Activated CD4-positive, alpha-beta T cell treated with anti-CD3 and anti-CD28 coated beads, Interleukin-2, amount 10 ng/mL, durations not matched to agents 7 days and 5 days (primary cell): Measurements from ENCODE around the gene TMEM232. TPM values are rescaled to one million over a fixed set of nuclear protein-coding genes. Genes with fewer than 3 reads are reported as not detected.
"Not testable (repeated sequence)": the region's sequence is repeated elsewhere in the genome, so short reads cannot be mapped to it uniquely, and the experiment has no call there.

Experiments used
- CTCF ChIA-PET: fragments of 350-600 bp; sonication (Branson Sonifier 250); formaldehyde crosslinking; loops from one replicate; lab custom pipeline; 2021; ENCODE audit warnings: antibody characterized with exemption; lab: Charles Lee
- POLR2A ChIA-PET: fragments of 350-600 bp; sonication (Branson Sonifier 250); formaldehyde crosslinking; loops from one replicate; lab custom pipeline; 2021; ENCODE audit warnings: antibody characterized with exemption; lab: Charles Lee
- DNase-seq: peaks from one replicate; pipeline ENCODE4 v3.0.0-alpha.2; 2020
- H3K27ac Mint-ChIP-seq: one replicate; pipeline ENCODE4 v1.8.0; 2021; ENCODE audit warnings: mild to moderate bottlenecking, moderate library complexity, mixed read lengths
- H3K27me3 Mint-ChIP-seq: one replicate; pipeline ENCODE4 v1.8.0; 2021; ENCODE audit warnings: mixed read lengths
- H3K36me3 Mint-ChIP-seq: one replicate; pipeline ENCODE4 v1.8.0; 2021; ENCODE audit warnings: low read depth, mixed read lengths
- H3K4me1 Mint-ChIP-seq: one replicate; pipeline ENCODE4 v1.8.0; 2021; ENCODE audit warnings: mixed read lengths
- H3K4me3 Mint-ChIP-seq: one replicate; pipeline ENCODE4 v1.8.0; 2021; ENCODE audit warnings: mild to moderate bottlenecking, moderate library complexity, mixed read lengths
- H3K9me3 Mint-ChIP-seq: one replicate; pipeline ENCODE4 v1.8.0; 2021; ENCODE audit warnings: mixed read lengths
- total RNA-seq, 2 experiments: library from RNA; stranded (reverse); gene quantifications; one replicate each; pipeline ENCODE4 v1.2.3, GENCODE V29; 2021

TMEM232 gene
- total RNA-seq, 2 experiments from 2014 or later, result 0.60 to 0.64 TPM

DNA sequence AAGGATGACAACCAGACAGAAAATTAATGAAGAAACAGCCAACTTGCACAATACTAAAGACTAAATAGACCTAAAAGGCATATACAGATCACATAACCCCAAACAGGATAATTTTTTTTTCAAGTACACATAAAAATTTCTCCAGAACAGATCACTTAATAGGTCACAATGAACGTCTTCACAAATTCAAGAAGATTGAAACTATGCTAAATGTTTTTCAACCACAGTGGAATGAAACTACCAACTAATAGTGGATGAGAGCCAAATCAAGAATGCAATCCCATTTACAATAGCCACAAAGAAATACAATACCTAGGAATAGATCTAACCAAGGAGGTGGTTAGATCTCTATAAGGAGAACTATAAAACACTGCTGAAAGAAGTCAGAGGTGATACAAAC is 145.8 kb downstream of the TMEM232 start:
- ChIA-PET CTCF (no interaction called here), POLR2A (no interaction called here)
- Mint-ChIP-seq H3K4me1 (no peaks in the 10 kb centered on the region), H3K27ac (no peak overlapping the region), H3K27me3 (peaks cover 2% of the 10 kb centered on the region), H3K36me3 (no peaks in the 10 kb centered on the region), H3K4me3 (no peak overlapping the region), H3K9me3 (no peaks in the 10 kb centered on the region)
- DNase-seq, result no peak

DNA sequence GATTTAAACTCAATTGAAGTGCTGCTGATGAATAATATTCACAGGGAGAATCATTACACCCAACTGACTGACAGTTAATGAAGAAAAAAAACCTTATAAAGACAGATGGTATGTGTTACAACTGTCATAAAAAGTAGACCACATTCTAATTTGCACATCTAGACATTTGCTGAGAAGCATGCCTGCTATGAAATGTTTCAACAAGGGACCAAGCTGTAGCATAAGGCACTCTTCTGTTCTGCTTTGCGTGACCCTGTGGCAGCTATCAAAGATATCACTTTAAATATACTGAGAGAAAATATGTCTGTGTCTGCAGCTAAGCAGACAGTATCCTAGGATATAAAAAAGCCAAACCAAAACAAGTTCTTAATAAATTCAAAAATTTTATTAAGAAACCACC is 153.7 kb downstream of the TMEM232 start:
- Mint-ChIP-seq H3K4me1 (no peaks in the 10 kb centered on the region), H3K9me3 (no peaks in the 10 kb centered on the region), H3K27me3 (no peaks in the 10 kb centered on the region), H3K36me3 (no peaks in the 10 kb centered on the region), H3K27ac (no peak overlapping the region), H3K4me3 (no peak overlapping the region)
- ChIA-PET POLR2A (no interaction called here), CTCF (no interaction called here)
- DNase-seq, result no peak

DNA sequence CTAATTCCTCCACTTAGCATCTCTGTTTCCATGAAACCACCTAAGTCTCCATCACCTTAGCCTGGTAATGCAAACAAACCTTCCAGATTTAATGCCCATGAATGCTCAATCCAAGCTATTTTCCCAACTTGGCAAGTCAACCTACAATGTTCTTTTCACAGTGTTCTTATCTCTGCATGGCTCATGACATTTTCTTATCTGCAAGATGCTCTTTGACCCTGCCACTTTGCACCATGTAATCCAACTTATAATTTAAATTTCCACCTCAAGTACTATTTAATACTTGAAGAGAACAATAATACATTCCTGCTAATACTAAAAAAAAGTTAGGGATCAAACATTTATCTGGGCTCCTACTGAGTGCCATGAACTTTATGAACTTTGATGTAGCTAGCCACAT is 164.3 kb downstream of the TMEM232 start:
- DNase-seq, result no peak
- Mint-ChIP-seq H3K36me3 (no peaks in the 10 kb centered on the region), H3K27me3 (no peaks in the 10 kb centered on the region), H3K27ac (no peak overlapping the region), H3K9me3 (no peaks in the 10 kb centered on the region), H3K4me1 (no peaks in the 10 kb centered on the region), H3K4me3 (no peak overlapping the region)
- CTCF ChIA-PET, result no interaction called here
- POLR2A ChIA-PET, result no interaction called here

DNA sequence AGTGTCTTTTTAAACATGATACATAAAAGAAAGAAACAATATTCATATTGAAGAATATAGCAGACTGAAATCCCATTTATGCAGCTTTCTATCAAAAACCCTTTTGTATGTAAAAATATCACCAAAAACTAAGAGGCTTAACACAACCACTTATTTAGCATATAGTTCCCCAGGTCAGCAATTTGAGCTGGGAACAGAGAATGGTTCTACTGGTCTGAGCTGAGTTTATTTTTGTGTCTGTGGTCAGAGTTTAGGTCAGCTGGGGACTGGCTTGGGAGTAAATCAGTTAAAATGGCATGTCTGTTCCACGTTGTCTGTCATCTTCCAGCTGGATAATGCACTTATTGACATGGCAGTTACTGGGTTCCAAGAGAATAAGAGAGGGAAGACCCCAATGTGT is 165.0 kb downstream of the TMEM232 start:
- DNase-seq, result no peak
- H3K4me3 Mint-ChIP-seq, result no peak overlapping the region
- CTCF ChIA-PET, result no interaction called here
- H3K36me3 Mint-ChIP-seq, result no peaks in the 10 kb centered on the region
- H3K27me3 Mint-ChIP-seq, result no peaks in the 10 kb centered on the region
- no peaks in the 10 kb centered on the region for H3K4me1 Mint-ChIP-seq
- no peak overlapping the region for H3K27ac Mint-ChIP-seq
- POLR2A ChIA-PET, result no interaction called here
- no peaks in the 10 kb centered on the region for H3K9me3 Mint-ChIP-seq

DNA sequence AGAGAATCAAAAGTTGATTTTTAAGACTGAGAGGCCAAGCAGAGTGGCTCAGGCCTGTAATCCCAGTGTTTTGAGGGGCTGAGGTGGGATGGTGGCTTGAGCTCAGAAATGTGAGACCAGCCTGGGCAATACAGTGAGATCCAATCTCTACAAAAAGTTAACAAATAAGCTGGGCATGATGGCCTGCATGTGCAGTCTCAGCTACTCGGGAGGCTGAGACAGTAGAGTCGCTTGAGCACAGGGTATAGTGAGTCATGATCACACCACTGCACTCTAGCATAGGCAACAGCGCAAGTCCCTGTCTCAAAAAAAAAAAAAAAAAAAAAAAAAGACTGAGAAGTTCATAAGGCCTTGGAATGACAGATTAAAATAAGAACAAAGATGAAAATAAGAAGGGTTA is 177.2 kb downstream of the TMEM232 start:
- DNase-seq, result no peak
- POLR2A ChIA-PET, result no interaction called here
- H3K4me3 Mint-ChIP-seq, result no peak overlapping the region
- CTCF ChIA-PET, result no interaction called here
- no peaks in the 10 kb centered on the region for H3K27me3 Mint-ChIP-seq
- no peak overlapping the region for H3K27ac Mint-ChIP-seq
- no peaks in the 10 kb centered on the region for H3K4me1 Mint-ChIP-seq
- H3K36me3 Mint-ChIP-seq, result no peaks in the 10 kb centered on the region
- H3K9me3 Mint-ChIP-seq, result no peaks in the 10 kb centered on the region

DNA sequence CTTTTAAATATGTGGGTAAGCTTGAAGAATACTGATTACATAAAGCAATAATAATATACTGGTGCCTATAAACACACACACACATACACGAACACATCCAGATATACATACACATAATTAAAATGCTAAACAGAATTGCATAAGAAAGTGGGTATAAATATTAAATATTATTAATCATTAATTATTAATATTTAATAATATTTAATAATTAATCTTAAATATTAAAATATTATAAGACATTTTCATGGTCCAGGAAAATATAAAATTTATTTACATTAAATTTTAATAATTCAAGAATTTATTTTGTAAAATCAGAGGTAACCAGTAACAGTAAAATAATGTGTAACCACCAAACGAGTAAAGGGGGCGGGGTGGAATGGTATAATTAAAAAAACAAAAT is 178.3 kb downstream of the TMEM232 start:
- no peak for DNase-seq
- Mint-ChIP-seq H3K27ac (no peak overlapping the region), H3K4me3 (no peak overlapping the region), H3K9me3 (no peaks in the 10 kb centered on the region), H3K4me1 (no peaks in the 10 kb centered on the region), H3K27me3 (no peaks in the 10 kb centered on the region), H3K36me3 (no peaks in the 10 kb centered on the region)
- ChIA-PET CTCF (no interaction called here), POLR2A (no interaction called here)

DNA sequence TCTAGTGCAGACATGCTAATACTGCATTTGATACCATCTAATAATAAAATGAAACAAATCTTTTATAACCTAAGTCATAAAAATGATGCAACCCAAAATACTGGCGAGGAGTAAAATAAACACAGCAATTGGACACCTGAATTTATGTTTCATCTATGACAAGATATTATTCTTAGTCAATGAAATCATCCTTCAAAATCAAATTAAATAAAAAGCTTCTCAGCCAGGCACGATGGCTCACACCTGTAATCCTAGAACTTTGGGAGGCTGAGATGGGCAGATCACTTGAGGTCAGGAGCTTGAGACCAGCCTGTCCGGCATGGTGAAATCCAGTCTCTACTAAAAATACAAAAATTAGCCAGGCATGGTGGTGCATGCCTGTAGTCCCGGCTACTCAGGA is 179.0 kb downstream of the TMEM232 start:
- Mint-ChIP-seq H3K4me3 (no peak overlapping the region), H3K27ac (no peak overlapping the region), H3K36me3 (no peaks in the 10 kb centered on the region), H3K4me1 (no peaks in the 10 kb centered on the region), H3K27me3 (no peaks in the 10 kb centered on the region), H3K9me3 (no peaks in the 10 kb centered on the region)
- POLR2A ChIA-PET, result no interaction called here
- no peak for DNase-seq
- CTCF ChIA-PET, result no interaction called here

DNA sequence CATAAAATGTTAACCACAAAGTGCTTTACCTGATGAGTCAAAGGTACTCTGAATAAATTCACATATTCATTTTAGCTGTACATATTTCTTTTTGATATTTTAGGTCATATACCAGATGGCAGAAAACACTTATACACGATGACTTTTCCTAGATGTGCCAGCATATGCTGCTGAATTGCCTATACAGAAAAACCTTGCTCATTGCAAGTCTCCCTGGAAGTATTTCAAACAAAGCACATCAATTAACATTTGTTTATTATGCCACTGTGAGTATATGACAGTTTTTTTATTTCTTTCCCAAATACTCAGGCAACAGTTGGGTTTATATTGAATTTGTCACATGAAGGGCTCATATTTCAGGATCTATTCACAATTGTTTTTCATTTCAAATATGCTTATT is 180.8 kb downstream of the TMEM232 start:
- ChIA-PET POLR2A (no interaction called here), CTCF (no interaction called here)
- no peaks in the 10 kb centered on the region for H3K9me3 Mint-ChIP-seq
- no peak overlapping the region for H3K4me3 Mint-ChIP-seq
- no peaks in the 10 kb centered on the region for H3K4me1 Mint-ChIP-seq
- no peaks in the 10 kb centered on the region for H3K27me3 Mint-ChIP-seq
- no peak for DNase-seq
- no peak overlapping the region for H3K27ac Mint-ChIP-seq
- no peaks in the 10 kb centered on the region for H3K36me3 Mint-ChIP-seq

DNA sequence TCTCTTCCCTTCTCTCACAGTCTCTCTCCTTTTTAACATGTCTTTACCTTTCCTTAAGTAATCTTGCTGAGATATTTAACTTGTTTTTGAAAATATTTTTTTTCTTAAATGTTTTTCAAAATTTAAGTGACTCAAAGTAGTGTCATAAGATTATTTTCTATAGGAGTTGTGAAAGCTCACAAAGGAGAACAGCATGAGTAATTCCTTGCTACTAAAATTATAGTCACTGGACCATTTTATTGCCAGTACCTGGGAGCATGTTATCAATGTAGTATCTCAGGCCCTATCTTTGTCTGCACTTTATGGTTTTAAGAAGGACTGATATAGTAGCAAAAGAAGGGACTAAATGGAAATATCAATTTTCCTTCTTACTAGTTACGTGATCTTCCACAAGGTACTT is 181.9 kb downstream of the TMEM232 start:
- Mint-ChIP-seq H3K27me3 (no peaks in the 10 kb centered on the region), H3K36me3 (no peaks in the 10 kb centered on the region), H3K27ac (no peak overlapping the region), H3K4me1 (no peaks in the 10 kb centered on the region), H3K4me3 (no peak overlapping the region), H3K9me3 (no peaks in the 10 kb centered on the region)
- ChIA-PET CTCF (no interaction called here), POLR2A (no interaction called here)
- no peak for DNase-seq

DNA sequence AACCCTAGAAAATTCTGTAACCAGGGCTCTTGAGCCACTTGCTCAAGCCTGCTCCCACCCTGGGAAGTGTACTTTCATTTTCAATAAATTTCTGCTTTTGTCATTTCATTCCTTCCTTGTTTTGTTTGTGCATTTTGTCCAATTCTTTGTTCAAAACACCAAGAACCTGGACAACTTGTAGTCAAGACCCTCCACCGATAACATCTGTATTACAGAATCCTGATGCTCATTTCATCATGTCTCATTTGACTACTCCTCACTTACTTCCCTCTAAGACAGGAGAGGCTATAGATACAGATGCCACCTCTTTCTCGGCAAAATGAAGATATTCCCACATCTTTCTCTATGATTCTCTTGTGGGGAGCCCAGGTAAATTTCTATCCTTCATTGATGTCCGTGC is 183.5 kb downstream of the TMEM232 start:
- Mint-ChIP-seq H3K36me3 (no peaks in the 10 kb centered on the region), H3K27me3 (no peaks in the 10 kb centered on the region), H3K4me3 (no peak overlapping the region), H3K4me1 (no peaks in the 10 kb centered on the region), H3K27ac (no peak overlapping the region), H3K9me3 (no peaks in the 10 kb centered on the region)
- ChIA-PET POLR2A (no interaction called here), CTCF (no interaction called here)
- DNase-seq, result no peak

DNA sequence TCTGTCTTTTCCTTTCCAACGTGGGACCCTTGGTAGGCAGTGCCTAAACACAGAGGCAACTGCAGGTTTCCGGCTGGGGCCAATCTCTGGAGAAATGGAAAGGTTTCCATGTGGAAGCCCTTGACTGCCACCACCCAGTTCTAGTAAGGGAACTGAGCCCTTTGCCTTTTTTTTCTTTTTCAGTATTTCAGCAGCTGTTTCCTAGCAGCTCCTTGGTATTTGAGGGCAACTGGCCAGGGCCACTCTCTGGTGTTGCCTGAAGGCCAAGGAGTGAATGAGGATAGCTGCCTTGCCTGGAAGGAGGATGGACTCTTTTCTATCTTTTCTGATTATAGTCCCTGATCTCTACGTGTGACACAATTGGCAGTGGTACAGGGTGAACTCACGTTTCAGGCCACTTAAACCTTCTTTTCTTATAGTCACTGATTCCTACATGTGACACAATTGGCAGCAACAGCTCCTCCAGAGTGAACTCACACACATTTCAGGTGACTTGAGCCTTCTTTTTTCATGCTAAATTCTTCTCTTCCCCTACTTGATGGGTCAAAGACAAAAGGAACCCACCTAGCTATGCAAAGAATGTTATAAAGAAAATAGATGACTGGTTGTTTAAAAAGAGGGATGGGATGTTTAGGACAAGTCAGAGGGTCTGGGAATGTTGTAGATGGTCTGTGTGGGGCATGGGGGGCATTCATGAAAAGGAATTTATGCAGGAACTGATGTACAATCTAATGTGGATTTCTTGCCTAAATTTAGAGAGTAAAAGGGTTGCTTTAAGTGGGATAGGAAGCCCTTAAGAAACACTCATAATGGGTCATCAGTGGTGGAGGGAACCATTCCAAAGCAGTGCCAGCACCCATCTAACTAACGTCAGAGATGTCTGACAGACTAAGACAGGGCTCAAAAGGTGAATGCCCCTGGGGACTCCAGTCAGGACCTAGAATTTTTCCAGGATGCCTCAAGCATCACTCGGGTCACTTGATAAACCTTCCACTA is 190.1 kb downstream of the TMEM232 start:
- POLR2A ChIA-PET, result no interaction called here
- CTCF ChIA-PET, result no interaction called here
- no peak overlapping the region for H3K4me3 Mint-ChIP-seq
- DNase-seq, result no peak
- no peaks in the 10 kb centered on the region for H3K36me3 Mint-ChIP-seq
- H3K4me1 Mint-ChIP-seq, result no peaks in the 10 kb centered on the region
- H3K9me3 Mint-ChIP-seq, result no peaks in the 10 kb centered on the region
- no peaks in the 10 kb centered on the region for H3K27me3 Mint-ChIP-seq
- H3K27ac Mint-ChIP-seq, result no peak overlapping the region

DNA sequence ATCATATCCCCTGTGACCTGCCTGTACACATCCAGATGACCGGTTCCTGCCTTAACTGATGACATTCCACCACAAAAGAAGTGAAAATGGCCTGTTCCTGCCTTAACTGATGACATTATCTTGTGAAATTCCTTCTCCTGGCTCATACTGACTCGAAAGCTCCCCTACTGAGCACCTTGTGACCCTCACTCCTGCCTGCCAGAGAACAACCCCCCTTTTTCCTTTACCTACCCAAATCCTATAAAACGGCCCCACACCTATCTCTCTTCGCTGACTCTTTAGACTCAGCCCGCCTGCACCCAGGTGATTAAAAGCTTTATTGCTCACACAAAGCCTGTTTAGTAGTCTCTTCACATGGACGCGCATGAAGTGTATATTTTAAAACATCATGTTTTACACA is 191.3 kb downstream of the TMEM232 start:
- H3K36me3 Mint-ChIP-seq, CTCF ChIA-PET, H3K27me3 Mint-ChIP-seq, H3K4me3 Mint-ChIP-seq, H3K9me3 Mint-ChIP-seq, DNase-seq, POLR2A ChIA-PET, H3K27ac Mint-ChIP-seq, H3K4me1 Mint-ChIP-seq: not testable (repeated sequence)

DNA sequence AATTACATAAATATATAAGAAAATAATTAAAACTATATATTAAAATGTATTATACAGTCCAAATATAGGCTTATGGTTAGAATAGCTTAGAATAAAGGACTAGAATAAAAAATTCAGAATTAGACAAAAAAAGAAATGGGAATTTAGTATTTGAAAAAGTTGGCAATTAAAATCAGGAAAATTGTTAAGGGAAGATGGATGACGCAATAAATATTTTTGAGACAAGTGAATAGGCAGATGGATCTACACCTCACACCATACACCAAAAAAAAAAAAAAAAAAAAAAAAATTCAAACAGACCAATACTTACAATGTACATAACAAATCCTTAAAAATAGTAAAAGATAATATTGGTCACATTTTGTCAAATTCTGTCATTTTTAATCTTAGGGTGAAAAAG is 200.7 kb downstream of the TMEM232 start:
- H3K36me3 Mint-ChIP-seq, result no peaks in the 10 kb centered on the region
- CTCF ChIA-PET, result no interaction called here
- DNase-seq, result no peak
- POLR2A ChIA-PET, result no interaction called here
- H3K27me3 Mint-ChIP-seq, result peaks cover 2% of the 10 kb centered on the region
- H3K9me3 Mint-ChIP-seq, result no peaks in the 10 kb centered on the region
- no peaks in the 10 kb centered on the region for H3K4me1 Mint-ChIP-seq
- no peak overlapping the region for H3K4me3 Mint-ChIP-seq
- no peak overlapping the region for H3K27ac Mint-ChIP-seq

DNA sequence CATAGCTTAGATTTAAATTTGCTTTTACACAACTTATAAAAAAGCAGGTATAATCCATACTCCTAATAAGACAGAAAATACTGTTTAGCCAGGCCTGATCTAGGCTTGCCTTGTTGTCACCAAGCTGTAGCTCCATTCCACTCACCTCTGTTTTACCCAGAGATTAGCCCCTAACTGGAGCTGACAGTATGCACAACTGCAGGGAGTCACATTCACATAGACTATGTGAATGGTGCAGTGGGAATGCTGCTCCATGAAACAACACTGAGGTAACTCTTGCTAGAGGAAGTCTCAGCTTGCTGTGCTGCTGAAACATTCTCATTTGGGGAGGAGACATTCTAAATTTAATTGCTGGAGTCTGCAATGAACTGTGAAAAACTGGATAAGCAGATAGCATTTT is 209.1 kb downstream of the TMEM232 start:
- H3K27ac Mint-ChIP-seq, result no peak overlapping the region
- no peaks in the 10 kb centered on the region for H3K36me3 Mint-ChIP-seq
- H3K4me3 Mint-ChIP-seq, result no peak overlapping the region
- H3K27me3 Mint-ChIP-seq, result peaks cover 7% of the 10 kb centered on the region
- POLR2A ChIA-PET, result no interaction called here
- CTCF ChIA-PET, result no interaction called here
- DNase-seq, result no peak
- H3K4me1 Mint-ChIP-seq, result no peaks in the 10 kb centered on the region
- H3K9me3 Mint-ChIP-seq, result no peaks in the 10 kb centered on the region
